ENCODE data around the gene OLFM2.
A peak's percentile ranks its signal among the peaks of the same experiment; 100 is the strongest.
"Not testable (repeated sequence)": the region's sequence is repeated elsewhere in the genome, so short reads cannot be mapped to it uniquely, and the experiment has no call there.

The OLFM2 gene

GRCh38 chr19:9941671-9942070 is 5.4 kb upstream of the OLFM2 start:
- DNase-seq (ENCODE audit: low spot score): no peak

- no peak for DNase-seq (ENCODE audit: low spot score)
Observed at GRCh38 chr19:9941231-9941630, 4.9 kb upstream of the OLFM2 start.

DNA sequence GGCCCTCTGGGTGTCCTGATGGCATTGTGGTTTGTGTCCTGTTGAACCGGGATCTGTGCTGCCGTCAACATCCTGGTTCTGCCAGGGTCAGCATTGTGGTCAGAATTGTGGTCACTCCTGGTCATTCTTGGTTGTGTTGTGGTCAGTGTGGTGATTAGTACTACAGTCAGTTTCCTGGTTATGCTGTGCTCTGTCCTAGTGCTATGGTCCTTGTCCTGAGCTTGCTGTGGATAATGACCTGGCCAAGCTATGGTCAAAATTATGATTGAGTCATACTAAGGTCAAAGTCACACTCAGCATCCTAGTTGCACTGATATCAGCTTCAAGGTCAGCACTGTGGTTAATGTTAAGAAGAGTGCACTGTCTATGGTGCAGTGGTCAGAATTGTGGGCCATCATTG is 4.5 kb upstream of the OLFM2 start:
- DNase-seq (ENCODE audit: low spot score): no peak

DNA sequence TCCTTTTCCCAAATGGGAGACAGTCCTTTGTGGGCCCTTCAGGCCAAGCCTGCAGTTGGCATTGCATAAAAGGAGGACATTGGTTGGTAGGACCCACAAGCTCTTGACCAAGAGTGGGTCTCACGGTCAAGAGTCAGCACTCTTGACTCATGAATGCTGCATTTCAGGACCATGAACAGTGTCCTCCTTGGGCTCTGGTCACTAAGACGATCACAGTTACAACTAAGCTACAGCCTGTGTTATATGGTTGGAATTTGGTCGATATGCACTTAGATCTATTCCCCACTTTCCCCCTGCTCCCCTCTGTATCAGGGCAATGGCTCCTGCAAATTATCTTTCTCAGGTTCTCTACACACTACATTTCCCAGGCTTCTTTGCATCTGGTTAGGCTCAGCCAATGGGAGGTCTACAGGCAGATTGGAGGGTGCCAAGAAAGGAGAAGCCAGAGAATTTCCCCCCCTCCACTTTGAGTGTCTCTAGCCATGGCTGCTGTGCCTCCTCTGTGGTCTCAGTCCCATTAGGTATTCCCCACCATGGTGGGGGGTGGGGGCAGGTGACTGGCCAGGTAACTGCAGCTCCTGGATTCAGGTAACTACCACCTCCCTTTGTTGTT is 3.1 kb upstream of the OLFM2 start:
- DNase-seq (ENCODE audit: low spot score): no peak

- no peak for DNase-seq (ENCODE audit: low spot score)
Observed at GRCh38 chr19:9937001-9937411, 691 bp upstream of the OLFM2 start.

- peak; percentile 54 for DNase-seq (ENCODE audit: low spot score)
Observed at GRCh38 chr19:9935506-9936325, 599 bp downstream of the OLFM2 start.

- DNase-seq (ENCODE audit: low spot score): peak; percentile 94
Observed at GRCh38 chr19:9934132-9934950, 2.0 kb downstream of the OLFM2 start.

GRCh38 chr19:9932835-9933234 is 3.5 kb downstream of the OLFM2 start:
- DNase-seq (ENCODE audit: low spot score): no peak

DNA sequence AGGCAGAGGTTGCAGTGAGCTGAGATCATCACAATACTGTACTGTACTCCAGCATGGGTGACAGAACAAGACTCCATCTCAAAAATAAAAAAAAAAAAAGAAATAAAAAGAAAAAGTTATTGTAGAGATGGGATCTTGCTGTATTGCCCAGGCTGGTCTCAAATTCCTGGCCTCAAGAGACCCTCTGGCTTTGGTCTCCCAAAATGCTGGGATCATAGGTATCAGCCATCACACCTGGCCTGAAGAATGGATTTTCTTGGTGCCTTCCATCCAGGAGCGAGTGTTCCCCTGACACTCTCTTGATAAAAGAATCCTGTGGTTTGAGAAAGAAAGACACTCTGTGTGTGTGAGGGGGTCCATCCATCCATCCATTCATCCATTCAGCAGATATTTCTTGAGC is 4.7 kb downstream of the OLFM2 start:
- no peak for DNase-seq (ENCODE audit: low spot score)

- DNase-seq (ENCODE audit: low spot score): no peak
Observed at GRCh38 chr19:9923440-9923839, 12.9 kb downstream of the OLFM2 start.

GRCh38 chr19:9922782-9923379 is 13.4 kb downstream of the OLFM2 start:
- not testable (repeated sequence) for DNase-seq (ENCODE audit: low spot score)

DNA sequence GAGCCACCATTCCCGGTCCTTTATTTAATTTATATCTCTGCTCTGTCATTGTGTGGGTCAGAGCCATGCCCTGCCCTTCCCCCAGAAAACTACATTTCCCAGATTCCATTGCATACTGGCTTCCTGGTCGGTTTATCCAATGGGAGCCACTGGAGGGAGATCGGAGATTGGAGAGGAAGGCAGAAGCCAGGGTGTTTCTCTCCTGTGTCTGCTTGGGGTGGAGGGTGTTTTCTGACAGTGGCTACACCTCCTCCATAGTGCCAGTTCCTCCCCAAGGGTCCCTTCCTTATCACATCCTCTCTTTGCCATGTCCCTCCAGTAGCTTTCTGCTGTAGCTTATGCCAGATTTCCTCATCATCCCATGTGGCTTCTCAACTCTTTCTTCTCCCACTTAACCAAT is 19.0 kb downstream of the OLFM2 start:
- peak; percentile 64 for DNase-seq (ENCODE audit: low spot score)

- DNase-seq (ENCODE audit: low spot score): no peak
Observed at GRCh38 chr19:9916719-9917118, 19.6 kb downstream of the OLFM2 start.

DNA sequence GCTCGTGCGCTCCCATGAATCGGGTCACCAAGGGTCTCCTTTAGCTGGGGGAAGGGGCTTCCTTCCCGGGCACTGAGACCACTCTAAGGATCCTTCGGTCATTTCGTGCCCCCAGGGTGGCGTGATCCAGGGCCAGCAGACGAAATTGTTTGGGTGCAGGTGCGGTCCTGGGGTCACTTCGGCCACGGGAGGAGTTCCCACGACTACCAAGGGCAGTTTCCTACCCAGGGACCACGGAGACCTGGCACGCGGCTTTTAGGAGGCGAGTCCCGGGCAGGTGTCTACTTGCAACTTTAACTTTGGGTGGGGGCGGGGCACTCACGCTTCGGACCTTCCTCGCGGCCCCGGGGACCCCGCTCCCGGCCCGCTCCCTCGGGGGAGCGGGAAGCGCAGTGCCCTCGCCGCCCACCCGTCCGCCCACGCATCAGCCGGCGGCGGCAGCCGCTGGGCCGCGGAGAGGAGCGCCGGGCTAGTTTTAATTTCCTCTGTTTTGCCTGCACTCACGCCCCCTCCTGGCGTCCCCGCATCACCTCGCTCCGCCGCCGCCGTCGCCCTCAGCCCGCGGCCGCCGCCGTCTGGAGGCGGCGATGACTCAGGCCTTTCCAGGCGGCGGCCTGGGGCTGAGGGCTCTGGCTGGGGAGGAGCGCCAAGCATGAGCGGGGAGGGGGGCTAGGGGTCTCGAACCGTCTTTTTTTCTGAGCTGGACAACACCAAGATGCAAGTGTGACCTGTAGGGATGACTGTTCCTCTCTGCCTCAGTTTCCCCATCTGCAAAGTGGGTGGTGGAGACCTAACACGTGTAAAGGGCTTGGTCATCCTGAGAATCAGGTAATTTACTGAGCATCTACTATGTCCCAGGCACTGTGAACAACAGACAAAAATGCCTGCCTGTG is 21.8 kb downstream of the OLFM2 start:
- DNase-seq (ENCODE audit: low spot score): peak; percentile 89

DNA sequence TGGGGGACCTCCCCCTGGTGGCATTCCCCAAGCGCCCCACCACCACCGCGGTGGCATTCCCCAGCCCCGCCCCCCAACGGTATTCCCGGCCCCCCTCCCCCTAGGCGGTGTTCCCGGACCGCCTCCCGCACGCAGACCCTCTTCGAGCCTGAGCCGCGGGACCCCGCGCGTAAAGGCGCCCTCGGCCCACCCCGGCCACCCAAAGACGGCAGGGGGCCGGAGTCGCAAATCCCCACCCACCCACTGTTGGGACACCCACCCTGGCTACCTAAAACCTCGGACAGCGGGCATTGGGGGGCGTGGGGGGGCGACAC is 22.4 kb downstream of the OLFM2 start:
- peak; percentile 61 for DNase-seq (ENCODE audit: low spot score)

GRCh38 chr19:9913237-9914000 is 22.9 kb downstream of the OLFM2 start:
- DNase-seq (ENCODE audit: low spot score): peak; percentile 66

DNA sequence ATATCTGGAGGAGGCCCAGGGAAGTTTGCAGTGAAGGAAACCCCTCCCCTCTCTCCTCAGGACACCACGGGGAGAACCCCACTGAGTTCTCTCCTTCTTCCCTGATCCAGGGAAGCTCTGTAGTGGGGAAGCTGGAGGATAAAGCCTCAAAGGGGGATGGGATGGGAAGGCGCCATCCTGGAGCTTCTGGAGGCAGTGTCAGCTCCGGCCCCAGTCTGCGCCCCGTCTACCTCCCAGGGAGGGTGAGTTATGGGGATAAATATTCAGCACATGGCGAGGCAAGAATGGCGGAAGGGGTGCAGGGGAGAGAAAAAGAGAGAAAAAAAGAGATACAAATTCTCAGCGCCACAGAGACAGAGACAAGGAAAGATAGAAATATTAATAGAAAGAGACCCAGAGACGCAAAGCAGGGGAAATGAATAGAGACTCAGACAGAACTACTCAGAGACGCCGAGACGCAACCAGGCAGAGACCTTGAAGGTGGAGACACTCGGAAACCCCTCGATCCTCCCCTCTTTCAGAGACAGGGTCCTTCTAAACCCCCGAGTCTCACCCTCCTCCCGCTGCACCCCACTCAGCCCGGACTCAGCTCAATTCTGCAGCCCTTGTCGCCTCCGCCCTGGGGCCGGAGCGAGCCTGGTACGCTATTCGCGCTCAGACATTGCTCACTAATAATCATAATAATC is 23.6 kb downstream of the OLFM2 start:
- DNase-seq (ENCODE audit: low spot score): no peak

GRCh38 chr19:9911524-9912185 is 24.7 kb downstream of the OLFM2 start:
- DNase-seq (ENCODE audit: low spot score): no peak

DNA sequence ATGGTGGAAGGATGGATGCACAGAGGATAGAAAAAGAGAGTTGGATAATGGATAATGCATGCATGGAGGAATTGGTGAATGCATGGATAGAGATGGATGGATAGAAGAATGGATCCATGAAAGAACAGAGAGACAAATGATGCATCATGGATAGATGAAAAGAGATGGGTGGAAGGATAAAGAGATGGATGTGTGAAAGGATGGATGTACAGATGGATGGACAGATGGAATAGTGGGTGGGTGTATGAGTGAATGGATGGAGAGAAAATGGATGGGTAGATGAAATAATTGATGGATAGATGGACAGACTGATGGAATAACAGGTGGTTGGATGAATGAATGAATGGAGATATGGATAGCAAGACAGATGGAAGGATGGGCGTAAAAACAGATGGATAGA is 25.7 kb downstream of the OLFM2 start:
- DNase-seq (ENCODE audit: low spot score): no peak

GRCh38 chr19:9909251-9909650 is 27.1 kb downstream of the OLFM2 start:
- no peak for DNase-seq (ENCODE audit: low spot score)
